OCI-LY1 (cell line): Measurements from ENCODE around the gene MYO5B.

Source experiments
- H2AFZ ChIP-seq: fragments of 200-600 bp; sonication (generic), shearing (Covaris generic); 2 replicates; pipeline ENCODE4 v1.6.0; 2014; ENCODE audit warnings: antibody characterized with exemption, mild to moderate bottlenecking, low read length
- H3F3A ChIP-seq: fragments of 200-600 bp; sonication (generic), shearing (Covaris generic); 2 replicates; pipeline ENCODE4 v1.6.0; 2014; ENCODE audit warnings: mild to moderate bottlenecking, antibody characterized with exemption, low read length, moderate library complexity; ENCODE audit not compliant: insufficient read depth
- H3K27ac ChIP-seq: fragments of 200-600 bp; sonication (generic); 2 replicates; pipeline ENCODE4 v1.5.1; 2014; ENCODE audit warnings: low read length, mixed run types, mild to moderate bottlenecking, low read depth; ENCODE audit not compliant: poor library complexity, severe bottlenecking
- H3K27me3 ChIP-seq: fragments of 200-600 bp; sonication (generic); 2 replicates; pipeline ENCODE4 v1.6.0; 2014; ENCODE audit warnings: antibody characterized with exemption, mild to moderate bottlenecking, low read length, moderate library complexity; ENCODE audit not compliant: insufficient read depth
- H3K36me3 ChIP-seq: fragments of 200-600 bp; sonication (generic); 2 replicates; pipeline ENCODE4 v1.6.1; 2014; ENCODE audit warnings: mild to moderate bottlenecking, antibody characterized with exemption, low read length, moderate library complexity, mixed read lengths; ENCODE audit not compliant: insufficient read depth
- H3K4me1 ChIP-seq: fragments of 200-600 bp; sonication (generic); 2 replicates; pipeline ENCODE4 v1.5.1; 2014; ENCODE audit warnings: mild to moderate bottlenecking, low read length, moderate library complexity; ENCODE audit not compliant: insufficient read depth, severe bottlenecking
- H3K4me2 ChIP-seq: fragments of 200-600 bp; sonication (generic), shearing (Covaris generic); 2 replicates; pipeline ENCODE4 v1.6.1; 2014; ENCODE audit warnings: low read length
- H3K4me3 ChIP-seq: fragments of 200-600 bp; sonication (generic); 2 replicates; pipeline ENCODE4 v1.5.1; 2014; ENCODE audit warnings: low read length, low read depth, mild to moderate bottlenecking, mixed read lengths; ENCODE audit not compliant: poor library complexity, severe bottlenecking
- H3K79me2 ChIP-seq: fragments of 200-600 bp; shearing (Covaris generic); 2 replicates; pipeline ENCODE4 v1.6.1; 2016; ENCODE audit warnings: mixed run types, low read length, mixed read lengths; ENCODE audit not compliant: insufficient read depth
- H3K9ac ChIP-seq: fragments of 200-600 bp; sonication (generic), shearing (Covaris generic); 2 replicates; pipeline ENCODE4 v1.6.1; 2014; ENCODE audit warnings: mild to moderate bottlenecking, low read length, mixed read lengths
- H3K9me2 ChIP-seq: fragments of 200-600 bp; sonication (generic), shearing (Covaris generic); 2 replicates; pipeline ENCODE4 v1.6.1; 2014; ENCODE audit warnings: low read depth, mild to moderate bottlenecking, low read length, mixed read lengths
- H3K9me3 ChIP-seq: fragments of 200-600 bp; shearing (Covaris generic); 2 replicates; pipeline ENCODE4 v1.6.1; 2014; ENCODE audit warnings: low read length, mixed read lengths
- H4K20me1 ChIP-seq: fragments of 200-600 bp; sonication (generic), shearing (Covaris generic); 2 replicates; pipeline ENCODE4 v1.6.0; 2016; ENCODE audit warnings: mild to moderate bottlenecking, low read length; ENCODE audit not compliant: insufficient read depth
- CTCF ChIP-seq: fragments of 200-600 bp; sonication (generic), shearing (Covaris generic); IDR thresholded peaks from 2 replicates; pipeline ENCODE4 v1.5.1; 2017; ENCODE audit warnings: mild to moderate bottlenecking, antibody characterized with exemption, low read length, moderate library complexity, mixed read lengths
- EZH2 ChIP-seq: fragments of 200-600 bp; sonication (generic), shearing (Covaris generic); IDR thresholded peaks from 2 replicates; pipeline ENCODE4 v1.8.0; 2017; ENCODE audit warnings: borderline replicate concordance, mixed run types, mild to moderate bottlenecking, antibody characterized with exemption, low read length, moderate library complexity, mixed read lengths

The MYO5B gene

GRCh38 chr18:50107468-50107977 lies 87.4 kb downstream of the MYO5B start:
- H2AFZ ChIP-seq = no peak overlapping the region
- no peaks in the 10 kb centered on the region for H3K79me2 ChIP-seq
- H3F3A ChIP-seq = no peaks in the 10 kb centered on the region
- H3K4me2 ChIP-seq = no peak overlapping the region
- H3K9me2 ChIP-seq = no peaks in the 10 kb centered on the region
- H3K27me3 ChIP-seq = no peaks in the 10 kb centered on the region
- no peaks in the 10 kb centered on the region for H4K20me1 ChIP-seq
- no peak overlapping the region for H3K27ac ChIP-seq
- no peaks in the 10 kb centered on the region for H3K9me3 ChIP-seq
- no peaks in the 10 kb centered on the region for H3K4me1 ChIP-seq
- H3K4me3 ChIP-seq = no peak overlapping the region
- TF ChIP-seq EZH2 (no peak), CTCF (no peak)
- no peaks in the 10 kb centered on the region for H3K36me3 ChIP-seq
- H3K9ac ChIP-seq = no peak overlapping the region

- no peak overlapping the region for H3K4me2 ChIP-seq
- H2AFZ ChIP-seq = no peak overlapping the region
- TF ChIP-seq CTCF (no peak), EZH2 (no peak)
Measured at GRCh38 chr18:50105027-50105426, 89.9 kb downstream of the MYO5B start.

GRCh38 chr18:50104421-50104820 lies 90.5 kb downstream of the MYO5B start:
- H3F3A ChIP-seq = no peaks in the 10 kb centered on the region
- H3K27me3 ChIP-seq = no peaks in the 10 kb centered on the region
- H3K36me3 ChIP-seq = no peaks in the 10 kb centered on the region
- H3K4me1 ChIP-seq = no peaks in the 10 kb centered on the region
- no peaks in the 10 kb centered on the region for H3K79me2 ChIP-seq
- no peak overlapping the region for H2AFZ ChIP-seq
- H3K4me2 ChIP-seq = no peak overlapping the region
- no peaks in the 10 kb centered on the region for H4K20me1 ChIP-seq
- no peak overlapping the region for H3K27ac ChIP-seq
- no peak overlapping the region for H3K9ac ChIP-seq
- H3K4me3 ChIP-seq = no peak overlapping the region
- no peaks in the 10 kb centered on the region for H3K9me2 ChIP-seq
- TF ChIP-seq CTCF = no peak
- TF ChIP-seq EZH2 = no peak
- H3K9me3 ChIP-seq = no peaks in the 10 kb centered on the region

More at GRCh38 chr18:50105027-50105426, 89.9 kb downstream of the MYO5B start:
- H3K36me3 ChIP-seq = no peaks in the 10 kb centered on the region
- H3K4me1 ChIP-seq = no peaks in the 10 kb centered on the region
- H3K9ac ChIP-seq = no peak overlapping the region
- H3K9me3 ChIP-seq = no peaks in the 10 kb centered on the region
- H3K27me3 ChIP-seq = no peaks in the 10 kb centered on the region
- H3F3A ChIP-seq = no peaks in the 10 kb centered on the region
- H3K9me2 ChIP-seq = no peaks in the 10 kb centered on the region
- H3K4me3 ChIP-seq = no peak overlapping the region
- no peaks in the 10 kb centered on the region for H4K20me1 ChIP-seq
- H3K27ac ChIP-seq = no peak overlapping the region
- H3K79me2 ChIP-seq = no peaks in the 10 kb centered on the region
